ENCODE results near the gene AFAP1L1. TPM values are rescaled to one million over a fixed set of nuclear protein-coding genes. Genes with fewer than 3 reads are reported as not detected.

The AFAP1L1 gene
- total and polyA plus RNA-seq, 2 of the 13 experiments (the other 11 are each of a cell fraction or from before 2014, with no cell fraction given) = 0.38 to 1.0 TPM

GRCh38 chr5:149363936-149364335, 92.3 kb downstream of the AFAP1L1 start:
- Histone ChIP-seq H3K4me2 (ENCODE audit: low read depth, low read length) (no peak overlapping the region), H3K9me3 (ENCODE audit: low read length) (no peaks in the 10 kb centered on the region), H3K4me3 (replicated peaks in 1 of 3; ENCODE audit: insufficient read depth in 1 of 3, low read depth in 2 of 3, low read length in 3 of 3) (no peak overlapping the region), H3K9ac (ENCODE audit: insufficient read depth, low read depth, low read length) (no peak overlapping the region), H3K36me3 (replicated peaks in 1 of 2; ENCODE audit: control insufficient read depth in 1 of 2, insufficient read depth in 2 of 2, low read length in 2 of 2) (no peaks in the 10 kb centered on the region), H3K27me3 (ENCODE audit: control insufficient read depth in 1 of 2, insufficient read depth in 2 of 2, low read length in 2 of 2) (no peaks in the 10 kb centered on the region; a peak in 1 of 5 replicates), H2AFZ (ENCODE audit: low read length) (no peak overlapping the region), H4K20me1 (ENCODE audit: insufficient read depth, low read length) (no peaks in the 10 kb centered on the region), H3K27ac (ENCODE audit: extremely low read length, insufficient read depth, low read length) (no peak overlapping the region), H3K79me2 (ENCODE audit: insufficient read depth, low read length) (no peaks in the 10 kb centered on the region), H3K4me1 (ENCODE audit: insufficient read depth, low read length) (peaks cover 44% of the 10 kb centered on the region)
- intact Hi-C loops (cut with micrococcal nuclease; ENCODE audit: unreplicated experiment) (no loop called here), in situ Hi-C loops (cut with HindIII; ENCODE audit: extremely low pct_ligation_motif_present, low pct_unique_long_range_greater_than_20kb) (no loop called here)
- BruUV-seq (replicated peaks) = no TSS peak
- no peak for TF ChIP-seq SMARCE1 (IDR thresholded peaks at IDR 0.05; ENCODE audit: borderline replicate concordance)
- no peak for TF ChIP-seq NR2F6 (IDR thresholded peaks at IDR 0.05)
- no peak for TF ChIP-seq NR2F6 (CRISPR knock-in tag; IDR thresholded peaks at IDR 0.05)
- TF ChIP-seq ZNF737 (CRISPR knock-in tag; IDR thresholded peaks at IDR 0.05; ENCODE audit: borderline replicate concordance) = no peak
- TF ChIP-seq TP53 (CRISPR knock-in tag; conservative IDR thresholded peaks at IDR 0.05) = no peak
- TF ChIP-seq PAXIP1 (CRISPR knock-in tag; conservative IDR thresholded peaks at IDR 0.05) = no peak
- no peak for TF ChIP-seq ZC3H4 (CRISPR knock-in tag; IDR thresholded peaks at IDR 0.05; ENCODE audit: borderline replicate concordance)
- TF ChIP-seq SP2 (CRISPR knock-in tag; IDR thresholded peaks at IDR 0.05) = no peak
- no peak for TF ChIP-seq ETS1 (CRISPR knock-in tag; IDR thresholded peaks at IDR 0.05)
- no peak for TF ChIP-seq SNAPC2 (CRISPR knock-in tag; IDR thresholded peaks at IDR 0.05)
- TF ChIP-seq FOXP4 (CRISPR knock-in tag; IDR thresholded peaks at IDR 0.05) = no peak
- no peak for TF ChIP-seq ZNF710 (CRISPR knock-in tag; IDR thresholded peaks at IDR 0.05; ENCODE audit: borderline replicate concordance)
- TF ChIP-seq ZNF136 (CRISPR knock-in tag; IDR thresholded peaks at IDR 0.05; ENCODE audit: low read depth) = no peak
- no peak for TF ChIP-seq SMARCC2 (IDR thresholded peaks at IDR 0.05)
- TF ChIP-seq ARNT2 (CRISPR knock-in tag; IDR thresholded peaks at IDR 0.05; ENCODE audit: low read depth) = no peak
- TF ChIP-seq PHF8 (CRISPR knock-in tag; IDR thresholded peaks at IDR 0.05) = no peak
- FAIRE-seq (no peak), DNase-seq (ENCODE audit: low spot score) (no peak), ATAC-seq (no peak)
- CTCF ChIA-PET (ENCODE audit: low intra/inter-chr PET ratio, low total read pairs) = no interaction called here
- POLR2A ChIA-PET = no interaction called here
- 83% methylated on average over 9 of the region's 9 CpGs for WGBS (ENCODE audit: low lambda C conversion rate)

Measured in HepG2 (cell line).